HEK293T (cell line): ENCODE measurements around the gene COMMD7.

Experiments
- CTCF ChIA-PET: fragments of 350-600 bp; formaldehyde crosslinking; extraction: SDS; loops from one replicate; lab custom pipeline; 2021; ENCODE audit warnings: antibody characterized with exemption, inconsistent platforms; lab: Yijun Ruan, JAX
- POLR2A ChIA-PET: fragments of 350-600 bp; formaldehyde crosslinking; extraction: SDS; loops from one replicate; lab custom pipeline; 2020; ENCODE audit warnings: antibody characterized with exemption, inconsistent platforms; lab: Yijun Ruan, JAX
- DNase-seq: peaks from one replicate; pipeline ENCODE4 v3.0.0; 2012; ENCODE audit warnings: mixed read lengths; ENCODE audit errors: extremely low spot score
- ARNT ChIP-seq: fragments of 450-650 bp; IDR thresholded peaks from 2 replicates; pipeline ENCODE4 v1.6.1; 2017; ENCODE audit warnings: mild to moderate bottlenecking
- BHLHE40 ChIP-seq: fragments of 450-650 bp; IDR thresholded peaks from 2 replicates; pipeline ENCODE4 v1.6.1; 2016; ENCODE audit warnings: mild to moderate bottlenecking, moderate library complexity, borderline replicate concordance
- CTBP1 ChIP-seq: fragments of 450-650 bp; IDR thresholded peaks from 2 replicates; pipeline ENCODE4 v1.6.1; 2016; ENCODE audit warnings: borderline replicate concordance
- ELF4 ChIP-seq: fragments of 450-650 bp; IDR thresholded peaks from 2 replicates; pipeline ENCODE4 v1.6.1; 2017; ENCODE audit warnings: antibody characterized with exemption
- FOXA1 ChIP-seq: fragments of 450-650 bp; IDR thresholded peaks from 2 replicates; pipeline ENCODE4 v1.6.1; 2016; ENCODE audit warnings: mild to moderate bottlenecking
- FOXK2 ChIP-seq: fragments of 450-650 bp; IDR thresholded peaks from 2 replicates; pipeline ENCODE4 v1.6.1; 2016; ENCODE audit warnings: mild to moderate bottlenecking
- FOXM1 ChIP-seq: fragments of 450-650 bp; IDR thresholded peaks from 2 replicates; pipeline ENCODE4 v1.6.1; 2017; ENCODE audit warnings: mild to moderate bottlenecking, borderline replicate concordance
- HDGF ChIP-seq: fragments of 450-650 bp; IDR thresholded peaks from 2 replicates; pipeline ENCODE4 v1.6.1; 2017; ENCODE audit warnings: antibody characterized with exemption, borderline replicate concordance
- L3MBTL2 ChIP-seq: fragments of 450-650 bp; conservative IDR thresholded peaks from 2 replicates; pipeline ENCODE4 v1.6.1; 2016; ENCODE audit warnings: mild to moderate bottlenecking
- LEF1 ChIP-seq: fragments of 450-650 bp; IDR thresholded peaks from 2 replicates; pipeline ENCODE4 v1.6.1; 2017; ENCODE audit warnings: mild to moderate bottlenecking, borderline replicate concordance
- NFRKB ChIP-seq: fragments of 450-650 bp; IDR thresholded peaks from 2 replicates; pipeline ENCODE4 v1.6.1; 2016; ENCODE audit warnings: mild to moderate bottlenecking, moderate library complexity
- SP1 ChIP-seq: fragments of 450-650 bp; IDR thresholded peaks from 2 replicates; pipeline ENCODE4 v1.6.1; 2017
- SUZ12 ChIP-seq: fragments of 450-650 bp; IDR thresholded peaks from 2 replicates; pipeline ENCODE4 v1.6.1; 2016; ENCODE audit warnings: mild to moderate bottlenecking
- TARDBP ChIP-seq: fragments of 450-650 bp; IDR thresholded peaks from 2 replicates; pipeline ENCODE4 v1.6.1; 2016
- ZNF384 ChIP-seq: fragments of 450-650 bp; IDR thresholded peaks from 2 replicates; pipeline ENCODE4 v1.6.1; 2016
- TF ChIP-seq, protein P1 (sequence below): fragments of 450-650 bp; IDR thresholded peaks from 2 replicates; pipeline ENCODE4 v1.6.1; 2016

COMMD7 gene

DNA sequence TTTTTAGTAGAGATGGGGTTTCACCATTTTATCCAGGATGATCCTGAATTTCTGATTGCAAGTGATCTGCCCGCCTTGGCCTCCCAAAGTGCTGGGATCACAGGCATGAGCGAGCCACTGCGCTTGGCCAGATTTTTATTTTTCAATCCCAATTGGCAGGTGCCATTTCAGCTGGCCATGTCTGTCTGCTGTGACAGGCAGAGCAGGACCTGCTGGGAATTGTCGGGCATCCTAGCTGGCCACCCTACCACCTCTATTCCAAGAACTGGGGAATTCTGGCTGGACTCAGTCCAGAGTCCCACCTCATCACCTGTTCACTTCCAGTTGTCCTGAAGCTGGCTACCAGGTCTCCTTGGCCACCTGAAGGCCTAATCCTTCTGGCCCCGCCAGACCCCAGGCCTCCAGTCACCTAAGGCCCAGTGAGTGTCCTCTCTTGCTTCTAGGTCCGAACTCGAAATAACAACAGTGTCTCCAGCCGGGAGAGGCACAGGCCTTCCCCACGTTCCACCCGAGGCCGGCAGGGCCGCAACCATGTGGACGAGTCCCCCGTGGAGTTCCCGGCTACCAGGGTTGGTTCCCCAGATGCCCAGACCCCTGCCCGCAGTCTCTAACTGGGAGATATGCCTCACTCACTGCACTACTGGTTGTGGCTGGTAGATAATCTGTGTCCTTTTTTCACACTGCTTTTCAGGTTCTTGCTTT, 42.9 kb upstream of the COMMD7 start:
- CTCF ChIA-PET, result no interaction called here
- POLR2A ChIA-PET, result no interaction called here
- no peak for TF ChIP-seq ELF4
- TF ChIP-seq HDGF, result no peak
- TF ChIP-seq CTBP1, result no peak
- TF ChIP-seq ARNT, result no peak
- no peak for TF ChIP-seq SUZ12
- no peak for TF ChIP-seq BHLHE40
- TF ChIP-seq L3MBTL2, result no peak
- no peak for TF ChIP-seq LEF1
- TF ChIP-seq FOXK2, result no peak
- no peak for DNase-seq

DNA sequence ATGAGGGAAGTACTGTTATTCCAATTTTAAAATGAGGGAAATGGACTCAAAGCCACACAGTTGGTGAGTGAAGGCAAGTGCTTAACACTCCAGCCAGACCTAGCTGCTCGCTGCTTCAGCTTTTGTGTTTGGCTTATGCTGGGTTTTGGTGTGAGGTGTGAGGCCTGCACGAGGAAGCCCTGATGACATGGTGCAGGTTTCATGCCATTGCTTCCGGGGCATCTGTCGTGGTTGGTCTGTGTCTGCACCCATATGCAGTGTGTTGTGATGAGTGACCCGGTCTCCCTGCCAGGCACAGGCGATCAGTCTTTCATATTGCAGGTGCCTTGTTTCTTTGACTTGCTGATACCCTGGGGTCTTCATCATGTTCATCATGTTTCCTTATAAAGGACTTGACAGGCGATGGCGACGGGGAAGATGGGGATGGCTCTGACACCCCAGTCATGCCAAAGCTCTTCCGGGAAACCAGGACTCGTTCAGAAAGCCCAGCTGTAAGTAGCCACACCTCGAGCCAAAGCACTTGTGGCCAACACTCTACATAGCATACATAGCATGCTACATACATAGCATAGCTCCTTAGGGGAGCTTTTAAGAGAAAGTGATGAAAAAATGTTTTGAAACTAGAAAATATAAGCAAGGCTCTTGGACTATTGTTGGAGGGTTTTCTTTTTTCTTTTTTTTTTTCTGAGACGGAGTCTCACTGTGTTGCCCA, 41.3 kb upstream of the COMMD7 start:
- ChIA-PET POLR2A (no interaction called here), CTCF (interaction anchor here (0.6 kb wide), 3 partner anchors 12 to 314 kb away, joined by 3 to 4 read pairs (median 4); no protein-coding TSS in a partner anchor)
- DNase-seq, result no peak
- no peak for TF ChIP-seq BHLHE40
- TF ChIP-seq CTBP1, result no peak
- no peak for TF ChIP-seq L3MBTL2
- TF ChIP-seq FOXK2, result no peak
- TF ChIP-seq HDGF, result no peak
- TF ChIP-seq NFRKB, result no peak
- no peak for TF ChIP-seq TARDBP
- TF ChIP-seq SUZ12, result no peak
- TF ChIP-seq ZNF384, result no peak
- no peak for TF ChIP-seq ELF4
- no peak for TF ChIP-seq LEF1
- TF ChIP-seq FOXM1, result no peak
- no peak for TF ChIP-seq SP1
- TF ChIP-seq FOXA1, result no peak
- no peak for TF ChIP-seq ARNT
- TF ChIP-seq, protein P1, sequence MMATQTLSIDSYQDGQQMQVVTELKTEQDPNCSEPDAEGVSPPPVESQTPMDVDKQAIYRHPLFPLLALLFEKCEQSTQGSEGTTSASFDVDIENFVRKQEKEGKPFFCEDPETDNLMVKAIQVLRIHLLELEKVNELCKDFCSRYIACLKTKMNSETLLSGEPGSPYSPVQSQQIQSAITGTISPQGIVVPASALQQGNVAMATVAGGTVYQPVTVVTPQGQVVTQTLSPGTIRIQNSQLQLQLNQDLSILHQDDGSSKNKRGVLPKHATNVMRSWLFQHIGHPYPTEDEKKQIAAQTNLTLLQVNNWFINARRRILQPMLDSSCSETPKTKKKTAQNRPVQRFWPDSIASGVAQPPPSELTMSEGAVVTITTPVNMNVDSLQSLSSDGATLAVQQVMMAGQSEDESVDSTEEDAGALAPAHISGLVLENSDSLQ, result no peak

DNA sequence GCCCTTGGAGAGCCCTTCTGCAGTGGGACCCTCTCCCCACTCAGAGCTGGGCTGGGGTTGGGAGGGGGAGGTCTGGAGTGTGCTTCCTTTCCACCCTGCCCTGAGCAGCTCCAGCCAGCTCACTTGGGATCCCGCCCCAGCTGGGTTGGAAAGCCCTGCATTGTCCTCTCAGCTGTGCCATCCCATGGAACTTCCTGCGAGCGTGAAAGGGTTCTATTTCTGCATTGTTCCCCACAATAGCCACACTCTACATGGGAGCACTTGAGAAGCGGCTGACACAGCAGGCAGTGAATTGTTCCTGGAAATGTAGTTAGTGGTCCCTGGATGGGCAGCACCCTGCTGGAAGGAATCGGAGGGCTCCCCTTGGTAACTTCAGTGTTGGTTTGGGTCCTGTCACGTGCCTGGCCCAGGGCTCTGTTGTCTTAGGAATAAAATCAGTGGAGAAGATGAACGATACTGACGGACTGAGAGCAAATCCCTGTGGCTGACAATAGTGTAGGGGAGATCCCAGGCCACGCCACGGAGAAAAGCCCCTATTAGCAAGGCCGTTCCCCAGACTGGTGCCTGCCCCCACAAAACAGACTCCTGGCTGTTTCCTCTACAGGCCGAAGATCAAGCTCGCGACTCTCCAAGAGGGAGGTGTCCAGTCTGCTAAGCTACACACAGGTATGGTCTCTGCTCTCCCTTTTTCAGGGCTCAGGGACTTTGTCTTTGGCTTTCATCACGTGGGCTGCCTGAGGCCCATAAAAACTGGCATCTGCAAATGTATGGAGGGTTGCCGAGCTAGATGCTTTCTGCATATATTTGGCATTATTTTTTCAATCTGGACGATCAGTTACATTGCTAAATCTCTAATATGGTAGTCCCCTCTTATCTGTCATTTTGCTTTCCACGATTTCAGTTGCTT, 37.7 kb upstream of the COMMD7 start:
- POLR2A ChIA-PET, result no interaction called here
- CTCF ChIA-PET, result interaction anchor here (1.0 kb wide), 1 partner anchor 107 kb away, joined by 3 read pairs; the partner anchor contains the start of gene C20orf203
- no peak for TF ChIP-seq HDGF
- no peak for TF ChIP-seq ELF4
- no peak for TF ChIP-seq SUZ12
- TF ChIP-seq LEF1, result no peak
- no peak for TF ChIP-seq CTBP1
- TF ChIP-seq, protein P1, result no peak
- TF ChIP-seq SP1, result no peak
- TF ChIP-seq FOXA1, result no peak
- no peak for DNase-seq

DNA sequence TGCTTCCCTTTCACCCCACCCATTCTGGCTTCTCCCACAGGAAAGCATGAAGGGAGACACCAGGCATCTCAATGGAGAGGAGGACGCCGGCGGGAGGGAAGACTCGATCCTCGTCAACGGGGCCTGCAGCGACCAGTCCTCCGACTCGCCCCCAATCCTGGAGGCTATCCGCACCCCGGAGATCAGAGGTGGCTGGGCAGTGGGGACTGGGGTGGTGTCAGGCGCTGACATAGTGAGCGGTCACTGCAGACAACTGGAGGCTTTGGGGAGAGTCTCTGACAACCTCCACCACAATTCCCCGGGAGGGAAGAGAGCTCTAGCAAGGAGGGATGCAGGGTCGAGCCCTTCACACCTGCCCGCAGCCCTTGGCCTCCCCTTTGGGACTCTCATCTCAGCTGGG, 37.0 kb upstream of the COMMD7 start:
- TF ChIP-seq ZNF384, result no peak
- TF ChIP-seq FOXA1, result no peak
- TF ChIP-seq FOXK2, result no peak
- TF ChIP-seq BHLHE40, result no peak
- TF ChIP-seq NFRKB, result no peak
- no peak for TF ChIP-seq ELF4
- TF ChIP-seq LEF1, result no peak
- TF ChIP-seq TARDBP, result no peak
- TF ChIP-seq, protein P1, result no peak
- no peak for TF ChIP-seq SP1
- no peak for TF ChIP-seq L3MBTL2
- TF ChIP-seq HDGF, result no peak
- TF ChIP-seq SUZ12, result no peak
- no peak for TF ChIP-seq ARNT
- TF ChIP-seq FOXM1, result no peak
- no peak for TF ChIP-seq CTBP1
- POLR2A ChIA-PET, result no interaction called here
- no peak for DNase-seq
- CTCF ChIA-PET, result interaction anchor here (1.0 kb wide), 1 partner anchor 106 kb away, joined by 3 read pairs; the partner anchor contains the start of gene C20orf203

DNA sequence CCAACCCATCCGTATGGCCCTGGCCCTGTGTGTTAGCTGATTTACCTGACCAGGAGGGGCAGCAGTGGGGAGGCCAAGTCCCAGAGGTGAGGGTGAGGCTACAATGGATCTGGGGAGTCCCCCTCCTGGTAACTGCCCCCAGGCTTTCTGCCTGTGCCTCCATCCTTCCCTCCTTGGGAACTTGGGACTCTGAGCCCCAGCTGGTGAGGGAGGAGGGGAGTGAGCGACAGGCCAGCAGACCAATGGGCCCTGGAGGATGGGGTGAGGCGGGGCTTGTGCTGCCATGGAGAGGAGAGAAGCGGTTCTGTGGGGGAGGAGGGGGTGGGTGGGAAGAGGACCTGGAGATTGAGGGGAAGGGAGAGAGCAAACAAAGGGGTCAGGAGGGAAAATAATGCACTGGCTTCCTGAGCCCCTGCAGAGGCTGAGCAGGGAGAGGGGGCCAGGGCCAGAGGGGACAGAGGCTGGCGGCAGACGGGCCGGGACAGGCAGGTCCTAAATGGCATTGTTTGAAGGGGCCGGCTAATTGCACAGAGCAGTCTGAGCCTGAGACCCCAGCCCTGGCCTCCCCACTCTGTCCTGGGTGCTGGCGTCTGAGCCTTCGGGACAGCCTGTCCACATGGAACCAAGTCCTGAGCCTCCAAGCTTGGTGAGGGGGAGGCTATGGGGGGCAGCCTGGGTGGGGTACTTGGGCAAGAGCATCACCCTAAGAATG, 36.4 kb upstream of the COMMD7 start:
- no peak for DNase-seq
- POLR2A ChIA-PET, result no interaction called here
- TF ChIP-seq, protein P1, result peak; percentile 89
- TF ChIP-seq ARNT, result no peak
- CTCF ChIA-PET, result interaction anchor here (1.0 to 2.3 kb wide), 2 partner anchors 106 to 112 kb away, joined by 3 to 11 read pairs; partner anchors contain the start of gene C20orf203
